Esophagus squamous epithelium (tissue), 5 donors: Measurements from ENCODE around the gene GSG1L. TPM values are rescaled to one million over a fixed set of nuclear protein-coding genes. Genes with fewer than 3 reads are reported as not detected.

ENCODE experiments used
- DNase-seq: peaks from one replicate; lab custom pipeline; 2025; lab: John Stamatoyannopoulos, UW
- H3K27ac ChIP-seq, 4 donors: fragments of 200-600 bp; sonication (generic); one replicate each; pipeline ENCODE4 v1.5.1; 2016 to 2019; ENCODE audit warnings: mild to moderate bottlenecking in 1 of 4
- H3K27me3 ChIP-seq, 4 donors: fragments of 200-600 bp; sonication (generic); 1 replicate in 3 of 4; 2 replicates in 1 of 4; pipeline versions ENCODE4 v1.5.1 to v1.6.0; 2017 to 2021; ENCODE audit warnings: antibody characterized with exemption in 1 of 4
- H3K36me3 ChIP-seq, 3 donors: fragments of 200-600 bp; sonication (generic); one replicate each; pipeline ENCODE4 v1.5.1; 2016 to 2019
- H3K4me1 ChIP-seq, 3 donors: fragments of 200-600 bp; sonication (generic); one replicate each; pipeline ENCODE4 v1.5.1; 2017 to 2019
- H3K4me3 ChIP-seq, 4 donors: fragments of 200-600 bp; sonication (generic); 1 replicate in 3 of 4; 2 replicates in 1 of 4; pipeline ENCODE4 v1.5.1; 2016 to 2019; ENCODE audit warnings: mild to moderate bottlenecking in 2 of 4, moderate library complexity in 1 of 4
- H3K9me3 ChIP-seq, 3 donors: fragments of 200-600 bp; sonication (generic); one replicate each; pipeline ENCODE4 v1.5.1; 2016 to 2019
- POLR2A ChIP-seq, 4 donors: fragments of 450-650 bp; IDR thresholded peaks; one replicate each; pipeline ENCODE4 v1.6.1; 2017; ENCODE audit warnings: antibody characterized with exemption in 4 of 4, mild to moderate bottlenecking in 4 of 4, moderate library complexity in 3 of 4
- WGBS, 2 donors: methylation state at CpG; one replicate each; pipeline ENCODE4 v1.1.5; 2018; 5-methylcytosine and 5-hydroxymethylcytosine counted together
- intact Hi-C: fragments of 100-400 bp; cut with DNase I; formaldehyde crosslinking; loops from one replicate; pipeline ENCODE4 v1.15.0; 2022
- total RNA-seq, 4 donors: library from RNA; depleted of rRNA; stranded (reverse); fragments of >200 nt; gene quantifications; one replicate each; pipeline ENCODE4 v1.1.0, GENCODE V29; 2016
- TF ChIP-seq, protein P1 (sequence below), 6 experiments: fragments of 450-650 bp in 4 of 6; fragments of 200-600 bp in 2 of 6; sonication (generic) in 2 of 6; IDR thresholded peaks; one replicate each; pipeline ENCODE4 v1.5.1; 2016 to 2019; ENCODE audit warnings: antibody characterized with exemption in 6 of 6, mild to moderate bottlenecking in 4 of 6, moderate library complexity in 4 of 6
- donor health status: DM: yes; HTN: yes; CAD: no.

Gene GSG1L
- total RNA-seq, 4 donors from 2014 or later: under 0.01 to 0.21 TPM; not detected in 2

DNA sequence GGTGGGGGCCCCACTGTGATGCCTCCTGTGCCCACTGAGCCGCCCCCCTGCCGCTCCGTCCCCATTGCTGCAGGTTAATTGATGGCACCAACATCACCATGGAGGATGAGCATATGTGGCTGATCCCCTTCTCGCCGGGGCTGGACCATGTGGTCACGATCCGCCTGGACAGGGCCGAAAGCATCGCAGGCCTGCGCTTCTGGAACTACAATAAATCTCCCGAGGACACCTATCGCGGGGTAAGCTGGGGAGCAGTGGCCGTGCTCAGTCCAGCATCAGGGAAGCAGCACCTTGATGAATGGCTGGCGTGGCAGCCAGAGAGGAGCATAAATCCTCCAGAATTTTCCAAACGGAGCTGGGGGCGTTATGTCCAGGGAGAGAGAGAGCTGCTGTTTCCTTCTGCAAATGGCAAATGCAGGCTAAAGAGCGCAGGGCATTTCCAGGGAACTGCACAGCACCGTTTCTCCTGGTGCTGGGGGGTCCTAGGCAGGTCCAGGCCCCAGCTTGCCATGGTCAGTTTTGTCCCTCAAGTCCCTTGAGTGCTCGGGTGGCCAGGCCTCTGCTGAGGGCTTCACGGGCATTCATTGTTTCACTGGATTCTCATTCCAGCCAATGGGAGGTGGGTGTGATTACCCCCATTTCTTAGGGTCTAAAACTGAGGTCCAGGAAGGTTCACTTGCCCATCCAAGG is 297.1 kb downstream of the GSG1L start:
- H3K27me3 ChIP-seq: no peaks in the 10 kb centered on the region
- TF ChIP-seq, protein P1, sequence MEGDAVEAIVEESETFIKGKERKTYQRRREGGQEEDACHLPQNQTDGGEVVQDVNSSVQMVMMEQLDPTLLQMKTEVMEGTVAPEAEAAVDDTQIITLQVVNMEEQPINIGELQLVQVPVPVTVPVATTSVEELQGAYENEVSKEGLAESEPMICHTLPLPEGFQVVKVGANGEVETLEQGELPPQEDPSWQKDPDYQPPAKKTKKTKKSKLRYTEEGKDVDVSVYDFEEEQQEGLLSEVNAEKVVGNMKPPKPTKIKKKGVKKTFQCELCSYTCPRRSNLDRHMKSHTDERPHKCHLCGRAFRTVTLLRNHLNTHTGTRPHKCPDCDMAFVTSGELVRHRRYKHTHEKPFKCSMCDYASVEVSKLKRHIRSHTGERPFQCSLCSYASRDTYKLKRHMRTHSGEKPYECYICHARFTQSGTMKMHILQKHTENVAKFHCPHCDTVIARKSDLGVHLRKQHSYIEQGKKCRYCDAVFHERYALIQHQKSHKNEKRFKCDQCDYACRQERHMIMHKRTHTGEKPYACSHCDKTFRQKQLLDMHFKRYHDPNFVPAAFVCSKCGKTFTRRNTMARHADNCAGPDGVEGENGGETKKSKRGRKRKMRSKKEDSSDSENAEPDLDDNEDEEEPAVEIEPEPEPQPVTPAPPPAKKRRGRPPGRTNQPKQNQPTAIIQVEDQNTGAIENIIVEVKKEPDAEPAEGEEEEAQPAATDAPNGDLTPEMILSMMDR (IDR thresholded peaks at IDR 0.05): no peak
- no peak for TF ChIP-seq POLR2A (IDR thresholded peaks at IDR 0.05)
- H3K9me3 ChIP-seq: peaks cover 0 to 4% (median 0%) of the 10 kb centered on the region in 3 donors
- no peaks in the 10 kb centered on the region for H3K4me1 ChIP-seq
- intact Hi-C loops: no loop called here
- peaks cover 9 to 100% (median 10%) of the 10 kb centered on the region in 3 donors for H3K36me3 ChIP-seq
- no peak overlapping the region for H3K4me3 ChIP-seq
- H3K27ac ChIP-seq: no peak overlapping the region
- 89 to 94% methylated on average over 6 to 7 of the region's 21 CpGs for whole genome bisulfite sequencing, 2 donors
- DNase-seq: no peak

DNA sequence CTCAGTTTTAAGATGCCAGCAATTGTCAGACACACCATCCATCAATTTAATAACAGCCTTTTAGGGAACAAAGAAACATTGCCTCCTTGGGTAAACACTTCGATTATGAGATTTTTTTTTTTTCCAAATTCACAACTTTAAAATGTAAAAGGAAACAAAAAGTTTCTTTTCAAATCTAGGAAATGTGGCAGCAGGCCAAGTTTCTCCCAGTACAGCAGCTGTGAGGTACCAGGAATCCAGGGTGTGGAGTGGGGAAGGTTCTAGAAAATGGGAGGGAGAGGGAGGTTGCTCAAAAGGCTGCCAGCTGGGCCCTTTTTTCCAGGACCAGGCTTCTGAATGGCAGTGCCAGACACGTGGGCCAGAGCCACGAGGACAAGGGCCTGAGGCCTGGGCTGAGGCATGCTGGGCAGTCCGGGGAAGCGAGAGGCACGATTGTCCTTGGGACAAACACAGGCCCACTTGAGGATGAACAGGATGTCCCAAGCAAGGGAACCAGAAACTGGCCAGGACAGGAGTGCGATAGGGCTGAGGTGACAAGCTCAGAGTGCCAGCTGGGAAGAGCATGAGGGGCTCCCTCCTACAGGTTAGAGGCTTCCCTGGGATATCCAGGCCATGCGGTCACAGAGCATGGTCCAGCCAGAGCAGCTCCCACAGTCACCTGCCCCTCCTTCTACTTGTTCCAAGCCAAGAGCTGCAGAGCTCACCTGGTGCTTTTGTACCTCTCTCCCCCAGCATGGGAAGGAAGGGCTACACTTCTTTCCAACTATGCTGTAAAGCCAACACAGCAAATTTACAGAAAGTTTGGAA is 298.4 kb downstream of the GSG1L start:
- Histone ChIP-seq H3K27me3 (no peaks in the 10 kb centered on the region), H3K4me3 (no peak overlapping the region), H3K36me3 (peaks cover 9 to 99% (median 10%) of the 10 kb centered on the region in 3 donors), H3K9me3 (peaks cover 0 to 4% (median 0%) of the 10 kb centered on the region in 3 donors), H3K4me1 (peaks cover 0 to 4% (median 0%) of the 10 kb centered on the region in 3 donors), H3K27ac (no peak overlapping the region)
- 73% methylated on average over 8 of the region's 8 CpGs for WGBS, 2 donors
- TF ChIP-seq POLR2A (IDR thresholded peaks at IDR 0.05): no peak
- TF ChIP-seq, protein P1 (IDR thresholded peaks at IDR 0.05): no peak
- no peak for DNase-seq
- intact Hi-C loops: no loop called here

GRCh38 chr16:27764427-27764826 is 299.1 kb downstream of the GSG1L start:
- Histone ChIP-seq H3K4me3 (no peak overlapping the region), H3K27ac (no peak overlapping the region), H3K4me1 (peaks cover 0 to 10% (median 0%) of the 10 kb centered on the region in 3 donors), H3K9me3 (peaks cover 0 to 4% (median 0%) of the 10 kb centered on the region in 3 donors), H3K27me3 (no peaks in the 10 kb centered on the region), H3K36me3 (peaks cover 9 to 93% (median 10%) of the 10 kb centered on the region in 3 donors)
- 67 to 98% methylated on average over 3 of the region's 3 CpGs for WGBS, 2 donors
- no peak for DNase-seq
- TF ChIP-seq, protein P1 (IDR thresholded peaks at IDR 0.05): no peak
- no peak for TF ChIP-seq POLR2A (IDR thresholded peaks at IDR 0.05)
- intact Hi-C loops: no loop called here

DNA sequence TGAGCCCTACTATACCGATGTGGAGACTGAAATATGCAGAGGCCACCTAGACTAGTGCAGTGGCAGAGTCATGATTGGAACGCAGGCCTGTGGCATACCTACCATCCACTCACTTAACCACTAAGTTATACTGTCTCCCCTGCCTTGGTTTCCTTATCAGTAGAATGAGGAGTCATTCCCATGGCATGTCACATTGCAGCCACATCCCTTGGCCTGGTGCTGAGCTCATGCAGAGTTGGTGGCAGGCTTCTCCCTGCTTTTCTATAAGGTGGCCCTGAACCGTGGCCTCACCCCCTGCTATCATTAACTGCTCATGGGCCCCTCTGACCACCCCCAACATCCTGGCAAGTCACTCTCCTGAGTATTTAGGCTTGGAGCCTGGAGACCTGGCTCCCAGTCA is 301.1 kb downstream of the GSG1L start:
- TF ChIP-seq, protein P1 (IDR thresholded peaks at IDR 0.05): no peak
- no peak for TF ChIP-seq POLR2A (IDR thresholded peaks at IDR 0.05)
- Histone ChIP-seq H3K4me1 (peaks cover 0 to 10% (median 0%) of the 10 kb centered on the region in 3 donors), H3K4me3 (no peak overlapping the region), H3K9me3 (peaks cover 0 to 4% (median 0%) of the 10 kb centered on the region in 3 donors), H3K36me3 (peaks cover 9 to 91% (median 10%) of the 10 kb centered on the region in 3 donors), H3K27ac (no peak overlapping the region), H3K27me3 (no peaks in the 10 kb centered on the region)
- intact Hi-C loops: no loop called here
- WGBS, 2 donors: 91 to 96% methylated on average over 3 of the region's 3 CpGs
- no peak for DNase-seq

GRCh38 chr16:27761816-27762215 is 301.7 kb downstream of the GSG1L start:
- H3K4me3 ChIP-seq: no peak overlapping the region
- WGBS, 2 donors: 71 to 89% methylated on average over 5 to 6 of the region's 7 CpGs
- H3K27ac ChIP-seq: no peak overlapping the region
- intact Hi-C loops: no loop called here
- no peak for TF ChIP-seq POLR2A (IDR thresholded peaks at IDR 0.05)
- TF ChIP-seq, protein P1 (IDR thresholded peaks at IDR 0.05): no peak
- H3K27me3 ChIP-seq: no peaks in the 10 kb centered on the region
- peaks cover 0 to 4% (median 0%) of the 10 kb centered on the region in 3 donors for H3K9me3 ChIP-seq
- H3K4me1 ChIP-seq: peaks cover 0 to 10% (median 0%) of the 10 kb centered on the region in 3 donors
- H3K36me3 ChIP-seq: peaks cover 6 to 91% (median 10%) of the 10 kb centered on the region in 3 donors
- no peak for DNase-seq
